ENCODE results near the gene MACROD2. TPM values are rescaled to one million over a fixed set of nuclear protein-coding genes. Genes with fewer than 3 reads are reported as not detected.

Gene MACROD2
- total RNA-seq, 6 experiments from 2014 or later: 0.05 to 0.57 (median 0.11) TPM; not detected in 1

GRCh38 chr20:14707865-14708596 is 712.7 kb downstream of the MACROD2 start:
- H3K36me3 Mint-ChIP-seq (ENCODE audit: low read depth): 0 out of 2 replicates have a peak, but pooled peaks cover 4% of the 10 kb centered on the region
- H3K9me3 Mint-ChIP-seq: peaks cover 52% of the 10 kb centered on the region
- H3K27ac Mint-ChIP-seq: no peak overlapping the region
- H3K27me3 Mint-ChIP-seq (ENCODE audit: insufficient read depth): no peaks in the 10 kb centered on the region
- H3K4me3 Mint-ChIP-seq: no peak overlapping the region
- DNase-seq: no peak
- no peaks in the 10 kb centered on the region for H3K4me1 Mint-ChIP-seq (ENCODE audit: low read depth)
- TF ChIP-seq, protein P1, sequence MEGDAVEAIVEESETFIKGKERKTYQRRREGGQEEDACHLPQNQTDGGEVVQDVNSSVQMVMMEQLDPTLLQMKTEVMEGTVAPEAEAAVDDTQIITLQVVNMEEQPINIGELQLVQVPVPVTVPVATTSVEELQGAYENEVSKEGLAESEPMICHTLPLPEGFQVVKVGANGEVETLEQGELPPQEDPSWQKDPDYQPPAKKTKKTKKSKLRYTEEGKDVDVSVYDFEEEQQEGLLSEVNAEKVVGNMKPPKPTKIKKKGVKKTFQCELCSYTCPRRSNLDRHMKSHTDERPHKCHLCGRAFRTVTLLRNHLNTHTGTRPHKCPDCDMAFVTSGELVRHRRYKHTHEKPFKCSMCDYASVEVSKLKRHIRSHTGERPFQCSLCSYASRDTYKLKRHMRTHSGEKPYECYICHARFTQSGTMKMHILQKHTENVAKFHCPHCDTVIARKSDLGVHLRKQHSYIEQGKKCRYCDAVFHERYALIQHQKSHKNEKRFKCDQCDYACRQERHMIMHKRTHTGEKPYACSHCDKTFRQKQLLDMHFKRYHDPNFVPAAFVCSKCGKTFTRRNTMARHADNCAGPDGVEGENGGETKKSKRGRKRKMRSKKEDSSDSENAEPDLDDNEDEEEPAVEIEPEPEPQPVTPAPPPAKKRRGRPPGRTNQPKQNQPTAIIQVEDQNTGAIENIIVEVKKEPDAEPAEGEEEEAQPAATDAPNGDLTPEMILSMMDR (IDR thresholded peaks at IDR 0.05): no peak

- TF ChIP-seq, protein P1 (IDR thresholded peaks at IDR 0.05): no peak
- no peak for DNase-seq
- H3K36me3 Mint-ChIP-seq (ENCODE audit: low read depth): no peaks in the 10 kb centered on the region
- peaks cover 54% of the 10 kb centered on the region for H3K9me3 Mint-ChIP-seq
- H3K27ac Mint-ChIP-seq: no peak overlapping the region
- H3K4me1 Mint-ChIP-seq (ENCODE audit: low read depth): no peaks in the 10 kb centered on the region
- H3K4me3 Mint-ChIP-seq: no peak overlapping the region
- no peaks in the 10 kb centered on the region for H3K27me3 Mint-ChIP-seq (ENCODE audit: insufficient read depth)
These were observed 714.1 kb downstream of the MACROD2 start for GRCh38 chr20:14709439-14709838.

GRCh38 chr20:14710951-14711350 is 715.6 kb downstream of the MACROD2 start:
- no peaks in the 10 kb centered on the region for H3K4me1 Mint-ChIP-seq (ENCODE audit: low read depth)
- no peak overlapping the region for H3K4me3 Mint-ChIP-seq

GRCh38 chr20:14711652-14712051 is 716.3 kb downstream of the MACROD2 start:
- Mint-ChIP-seq H3K4me1 (ENCODE audit: low read depth) (no peaks in the 10 kb centered on the region), H3K27ac (no peak overlapping the region), H3K27me3 (ENCODE audit: insufficient read depth) (no peaks in the 10 kb centered on the region), H3K4me3 (no peak overlapping the region), H3K36me3 (ENCODE audit: low read depth) (peaks cover 5% of the 10 kb centered on the region; the same call in 1 of the 2 replicates), H3K9me3 (peaks cover 64% of the 10 kb centered on the region)
- no peak for DNase-seq
- TF ChIP-seq, protein P1 (IDR thresholded peaks at IDR 0.05): no peak

More at GRCh38 chr20:14710951-14711350, 715.6 kb downstream of the MACROD2 start:
- H3K27ac Mint-ChIP-seq: no peak overlapping the region
- H3K27me3 Mint-ChIP-seq (ENCODE audit: insufficient read depth): no peaks in the 10 kb centered on the region
- H3K9me3 Mint-ChIP-seq: peaks cover 60% of the 10 kb centered on the region
- no peak for DNase-seq
- TF ChIP-seq, protein P1 (IDR thresholded peaks at IDR 0.05): no peak
- H3K36me3 Mint-ChIP-seq (ENCODE audit: low read depth): 0 out of 2 replicates have a peak, but pooled peaks cover under 1% of the 10 kb centered on the region

DNA sequence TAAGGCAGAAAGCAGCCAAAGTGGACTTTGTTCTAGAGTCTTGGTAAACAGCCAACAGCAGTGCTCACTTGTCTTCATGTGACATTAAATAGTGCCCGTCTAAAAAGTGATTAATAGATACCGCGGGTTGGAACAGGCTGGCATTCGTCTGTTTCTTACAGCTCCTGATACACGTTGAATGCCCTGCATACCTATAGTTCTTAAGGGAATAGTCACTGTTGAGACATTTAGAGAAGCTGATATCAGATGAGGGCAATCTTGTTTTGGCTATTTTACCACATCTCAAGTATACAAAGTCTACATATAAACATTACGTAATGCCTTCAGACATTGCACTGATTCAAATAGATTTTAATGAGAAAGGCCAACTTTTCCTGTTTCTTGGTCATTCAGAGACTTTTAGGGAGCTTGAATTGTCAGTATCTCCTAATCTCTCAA is 717.0 kb downstream of the MACROD2 start:
- H3K9me3 Mint-ChIP-seq: peaks cover 60% of the 10 kb centered on the region
- peaks cover 5% of the 10 kb centered on the region; the same call in 1 of the 2 replicates for H3K36me3 Mint-ChIP-seq (ENCODE audit: low read depth)
- TF ChIP-seq, protein P1 (IDR thresholded peaks at IDR 0.05): no peak
- H3K4me3 Mint-ChIP-seq: no peak overlapping the region
- no peaks in the 10 kb centered on the region for H3K4me1 Mint-ChIP-seq (ENCODE audit: low read depth)
- no peaks in the 10 kb centered on the region for H3K27me3 Mint-ChIP-seq (ENCODE audit: insufficient read depth)
- no peak overlapping the region for H3K27ac Mint-ChIP-seq
- DNase-seq: no peak
